HCT116 (cell line): ENCODE results near the gene DGKG. TPM values are rescaled to one million over a fixed set of nuclear protein-coding genes. Genes with fewer than 3 reads are reported as not detected.

Experiments used
- ATAC-seq: fragments of 200-7000 bp; cut with Tn5 transposase; 2 replicates; pipeline ENCODE4 v1.9.1; 2020; ENCODE audit warnings: mild to moderate bottlenecking, moderate library complexity
- BruUV-seq: library from RNA; stranded (reverse); fragments of 400-500 nt; replicated peaks from 2 replicates; lab custom pipeline; 2021; lab: Mats Ljungman, UMichigan
- CTCF ChIA-PET: fragments of 300-600 bp; sonication (Branson Sonifier 250); formaldehyde crosslinking; loops from one replicate; lab custom pipeline; 2021; ENCODE audit warnings: antibody characterized with exemption; lab: Charles Lee
- POLR2A ChIA-PET: fragments of 300-600, 350-600 bp; sonication (Branson Sonifier 250); formaldehyde crosslinking; loops from one replicate; lab custom pipeline; 2021; ENCODE audit warnings: antibody characterized with exemption; lab: Charles Lee
- RAD21 ChIA-PET, 2 experiments: fragments of 300-600 bp; sonication (Branson Sonifier 250); formaldehyde crosslinking; loops; one replicate each; lab custom pipeline; 2023; ENCODE audit warnings: low total read pairs in 2 of 2; ENCODE audit not compliant: uncharacterized antibody in 2 of 2, unreplicated experiment in 2 of 2, low non-redundant PET in 1 of 2; lab: Charles Lee
- DNase-seq: peaks from one replicate; pipeline ENCODE4 v3.0.0-alpha.2; 2010; ENCODE audit warnings: low read depth, low spot score
- H2AFZ ChIP-seq: fragments of 200-600 bp; shearing (Covaris generic), sonication (generic); 2 replicates; pipeline ENCODE4 v1.6.1; 2017; ENCODE audit warnings: low read depth, mixed run types, mixed read lengths, antibody characterized with exemption, low read length; ENCODE audit not compliant: poor library complexity, severe bottlenecking
- H3K27ac ChIP-seq: 2 replicates; pipeline ENCODE4 v1.5.1; 2012; ENCODE audit warnings: low read depth, low read length
- H3K27me3 ChIP-seq: fragments of 200-600 bp; sonication (generic); 2 replicates; pipeline ENCODE4 v1.6.1; 2016; ENCODE audit warnings: mixed run types, low read length, mixed read lengths; ENCODE audit not compliant: insufficient read depth
- H3K36me3 ChIP-seq, 2 experiments: fragments of 200-500 bp in 1 of 2; fragments of 200-600 bp in 1 of 2; sonication (Bioruptor generic) in 1 of 2; sonication (generic) in 1 of 2; 2 replicates each; pipeline versions ENCODE4 v1.5.1 to v1.6.1; 2014 to 2016; ENCODE audit warnings: low read length in 2 of 2, inconsistent platforms in 1 of 2, mixed read lengths in 1 of 2, mixed run types in 1 of 2; ENCODE audit not compliant: insufficient read depth in 2 of 2, control insufficient read depth in 1 of 2
- H3K4me1 ChIP-seq, 2 experiments: fragments of 200-600 bp in 1 of 2; sonication (generic) in 1 of 2; 2 replicates each; pipeline versions ENCODE4 v1.5.1 to v1.6.1; 2012 to 2017; ENCODE audit warnings: low read length in 2 of 2, inconsistent platforms in 1 of 2, mild to moderate bottlenecking in 1 of 2, mixed read lengths in 1 of 2, mixed run types in 1 of 2, moderate library complexity in 1 of 2; ENCODE audit not compliant: insufficient read depth in 2 of 2, control insufficient read depth in 1 of 2
- H3K4me2 ChIP-seq: fragments of 200-600 bp; sonication (generic); 2 replicates; pipeline ENCODE4 v1.6.1; 2017; ENCODE audit warnings: mixed run types, low read length, mixed read lengths
- H3K4me3 ChIP-seq, 2 experiments: fragments of 200-600 bp in 1 of 2; sonication (generic) in 1 of 2; replicated peaks in 1 of 2; 2 replicates each; pipeline ENCODE4 v1.5.1; 2011 to 2016; ENCODE audit warnings: low read length in 2 of 2, control low read depth in 1 of 2, low read depth in 1 of 2, mild to moderate bottlenecking in 1 of 2, mixed read lengths in 1 of 2, mixed run types in 1 of 2
- H3K79me2 ChIP-seq: fragments of 200-600 bp; sonication (generic); 2 replicates; pipeline ENCODE4 v1.6.1; 2017; ENCODE audit warnings: mild to moderate bottlenecking, mixed run types, low read length, moderate library complexity, mixed read lengths; ENCODE audit not compliant: insufficient read depth
- H3K9ac ChIP-seq: fragments of 200-600 bp; sonication (generic); 2 replicates; pipeline ENCODE4 v1.6.1; 2016; ENCODE audit warnings: low read length, mixed read lengths
- H3K9me2 ChIP-seq: fragments of 200-600 bp; sonication (generic), shearing (Covaris generic); 2 replicates; pipeline ENCODE4 v1.6.1; 2017; ENCODE audit warnings: mixed run types, mild to moderate bottlenecking, moderate library complexity; ENCODE audit not compliant: insufficient read depth
- H3K9me3 ChIP-seq, 2 experiments: fragments of 200-500 bp in 1 of 2; fragments of 200-600 bp in 1 of 2; sonication (Bioruptor generic) in 1 of 2; sonication (generic) in 1 of 2; 2 replicates each; pipeline ENCODE4 v1.6.1; 2014 to 2017; ENCODE audit warnings: low read length in 2 of 2, mixed read lengths in 2 of 2, inconsistent platforms in 1 of 2, low read depth in 1 of 2, mild to moderate bottlenecking in 1 of 2, mixed run types in 1 of 2, moderate library complexity in 1 of 2; ENCODE audit not compliant: control insufficient read depth in 1 of 2, insufficient read depth in 1 of 2
- H4K20me1 ChIP-seq: fragments of 200-600 bp; sonication (generic), shearing (Covaris generic); 2 replicates; pipeline ENCODE4 v1.6.1; 2017; ENCODE audit warnings: mixed run types, mild to moderate bottlenecking, moderate library complexity; ENCODE audit not compliant: insufficient read depth
- CBX3 ChIP-seq: IDR thresholded peaks from 2 replicates; pipeline ENCODE4 v1.6.1; 2012; ENCODE audit warnings: low read depth
- EGR1 ChIP-seq: IDR thresholded peaks from 2 replicates; pipeline ENCODE4 v1.6.1; 2012; ENCODE audit warnings: low read depth
- EZH2phosphoT487 ChIP-seq: fragments of 200-600 bp; IDR thresholded peaks from 2 replicates; pipeline ENCODE4 v1.6.1; 2018; ENCODE audit warnings: antibody characterized with exemption, borderline replicate concordance
- MAX ChIP-seq: IDR thresholded peaks from 2 replicates; pipeline ENCODE4 v1.6.1; 2012
- POLR2AphosphoS5 ChIP-seq: IDR thresholded peaks from 2 replicates; pipeline ENCODE4 v1.6.1; 2011; ENCODE audit warnings: mild to moderate bottlenecking, low read depth, low read length, moderate library complexity
- RAD21 ChIP-seq: IDR thresholded peaks from 2 replicates; pipeline ENCODE4 v1.6.1; 2012; ENCODE audit warnings: low read depth, mild to moderate bottlenecking
- REST ChIP-seq: IDR thresholded peaks from 2 replicates; pipeline ENCODE4 v1.6.1; 2012; ENCODE audit warnings: low read depth
- SIN3A ChIP-seq: IDR thresholded peaks from 2 replicates; pipeline ENCODE4 v1.6.1; 2012; ENCODE audit warnings: low read depth
- SRF ChIP-seq: IDR thresholded peaks from 2 replicates; pipeline ENCODE4 v1.6.1; 2012; ENCODE audit warnings: low read depth
- ZBTB33 ChIP-seq: IDR thresholded peaks from 2 replicates; pipeline ENCODE4 v1.6.1; 2011; ENCODE audit warnings: mild to moderate bottlenecking, low read length, moderate library complexity; ENCODE audit not compliant: insufficient replicate concordance; ENCODE audit errors: extremely low read depth
- ZFX ChIP-seq: fragments of 450-650 bp; IDR thresholded peaks from 2 replicates; pipeline ENCODE4 v1.6.1; 2017
- ZNF274 ChIP-seq: fragments of 200-500 bp; sonication (Bioruptor generic); IDR thresholded peaks from 2 replicates; pipeline ENCODE4 v1.6.1; 2014; ENCODE audit warnings: mild to moderate bottlenecking, low read depth, low read length, inconsistent platforms
- intact Hi-C: fragments of 100-400 bp; cut with micrococcal nuclease; formaldehyde crosslinking; loops from 2 replicates; pipeline ENCODE4 v1.10.0; 2022
- total RNA-seq: library from RNA; stranded (reverse); gene quantifications from one replicate; pipeline ENCODE4 v1.2.1, GENCODE V29; 2021; ENCODE audit not compliant: unreplicated experiment
- TF ChIP-seq, protein P1 (sequence below): IDR thresholded peaks from 2 replicates; pipeline ENCODE4 v1.6.1; 2012

DGKG gene
- total RNA-seq, 1 experiment from 2014 or later = 4.8 TPM

GRCh38 chr3:186226482-186226881 lies 135.6 kb downstream of the DGKG start:
- no peaks in the 10 kb centered on the region for H3K36me3 ChIP-seq
- no peak overlapping the region for H3K4me2 ChIP-seq
- intact Hi-C loops = no loop called here
- no peak overlapping the region for H3K4me3 ChIP-seq
- no peak overlapping the region for H3K9ac ChIP-seq
- no TSS peak for BruUV-seq
- H3K9me3 ChIP-seq = no peaks in the 10 kb centered on the region
- H3K4me1 ChIP-seq = no peaks in the 10 kb centered on the region
- no peak overlapping the region for H2AFZ ChIP-seq
- no peaks in the 10 kb centered on the region for H3K79me2 ChIP-seq
- no peak overlapping the region for H3K27ac ChIP-seq
- CTCF ChIA-PET = no interaction called here
- POLR2A ChIA-PET = no interaction called here
- no peak for DNase-seq
- TF ChIP-seq MAX = no peak
- no peak for TF ChIP-seq ZFX
- TF ChIP-seq, protein P1, sequence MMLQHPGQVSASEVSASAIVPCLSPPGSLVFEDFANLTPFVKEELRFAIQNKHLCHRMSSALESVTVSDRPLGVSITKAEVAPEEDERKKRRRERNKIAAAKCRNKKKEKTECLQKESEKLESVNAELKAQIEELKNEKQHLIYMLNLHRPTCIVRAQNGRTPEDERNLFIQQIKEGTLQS = no peak
- no peak for TF ChIP-seq CBX3
- no peak for TF ChIP-seq ZNF274
- TF ChIP-seq EGR1 = no peak
- TF ChIP-seq RAD21 = no peak
- TF ChIP-seq REST = no peak
- no peak for TF ChIP-seq POLR2AphosphoS5
- no peak for TF ChIP-seq SRF
- TF ChIP-seq SIN3A = no peak
- TF ChIP-seq ZBTB33 = no peak
- TF ChIP-seq EZH2phosphoT487 = no peak
- no peaks in the 10 kb centered on the region for H4K20me1 ChIP-seq
- no peaks in the 10 kb centered on the region for H3K27me3 ChIP-seq
- RAD21 ChIA-PET = no interaction called here
- no peak for ATAC-seq
- no peaks in the 10 kb centered on the region for H3K9me2 ChIP-seq
